Astrocyte (in vitro differentiated cells and primary cell): ENCODE results near the gene SIGLEC11. TPM values are rescaled to one million over a fixed set of nuclear protein-coding genes. Genes with fewer than 3 reads are reported as not detected.

Source experiments
- DNase-seq: peaks from one replicate; pipeline ENCODE4 v3.0.0-alpha.2; 2010; ENCODE audit warnings: low read depth
- FAIRE-seq: peaks from 2 replicates; lab custom pipeline; 2011; peaks lifted over from hg19 to GRCh38; lab: Jason Lieb, UNC
- H2AFZ ChIP-seq: 2 replicates; pipeline ENCODE4 v1.6.0; 2012; ENCODE audit warnings: low read depth, low read length, inconsistent platforms
- H3K27ac ChIP-seq: 2 replicates; pipeline ENCODE4 v1.5.1; 2011; ENCODE audit warnings: low read depth, low read length, inconsistent platforms
- H3K27me3 ChIP-seq: 2 replicates; pipeline ENCODE4 v1.6.0; 2011; ENCODE audit warnings: low read length, inconsistent platforms; ENCODE audit not compliant: insufficient read depth
- H3K36me3 ChIP-seq: 2 replicates; pipeline ENCODE4 v1.5.1; 2011; ENCODE audit warnings: low read length, inconsistent platforms; ENCODE audit not compliant: insufficient read depth
- H3K4me1 ChIP-seq: 2 replicates; pipeline ENCODE4 v1.5.1; 2011; ENCODE audit warnings: low read length, inconsistent platforms; ENCODE audit not compliant: insufficient read depth
- H3K4me2 ChIP-seq: 2 replicates; pipeline ENCODE4 v1.6.0; 2012; ENCODE audit warnings: low read length, inconsistent platforms
- H3K4me3 ChIP-seq: 2 replicates; pipeline ENCODE4 v1.5.1; 2011; ENCODE audit warnings: low read depth, mild to moderate bottlenecking, low read length, inconsistent platforms; ENCODE audit not compliant: insufficient read depth
- H3K79me2 ChIP-seq: 2 replicates; pipeline ENCODE4 v1.6.0; 2012; ENCODE audit warnings: mild to moderate bottlenecking, low read length, inconsistent platforms; ENCODE audit not compliant: insufficient read depth
- H3K9ac ChIP-seq: 2 replicates; pipeline ENCODE4 v1.6.0; 2012; ENCODE audit warnings: mild to moderate bottlenecking, low read length, inconsistent platforms
- H3K9me3 ChIP-seq: 2 replicates; pipeline ENCODE4 v1.5.1; 2012; ENCODE audit warnings: low read depth, mild to moderate bottlenecking, low read length, inconsistent platforms; ENCODE audit not compliant: insufficient read depth
- H4K20me1 ChIP-seq: 2 replicates; pipeline ENCODE4 v1.6.0; 2012; ENCODE audit warnings: low read length, inconsistent platforms; ENCODE audit not compliant: insufficient read depth
- H3K27ac Mint-ChIP-seq: one replicate; pipeline ENCODE4 v1.8.0; 2021; ENCODE audit warnings: mild to moderate bottlenecking, mixed read lengths; ENCODE audit not compliant: unreplicated experiment
- H3K27me3 Mint-ChIP-seq: one replicate; pipeline ENCODE4 v1.8.0; 2021; ENCODE audit warnings: low read depth, mixed read lengths; ENCODE audit not compliant: unreplicated experiment
- H3K36me3 Mint-ChIP-seq: one replicate; pipeline ENCODE4 v1.8.0; 2021; ENCODE audit warnings: low read depth, mixed read lengths; ENCODE audit not compliant: unreplicated experiment
- H3K4me1 Mint-ChIP-seq: one replicate; pipeline ENCODE4 v1.8.0; 2021; ENCODE audit warnings: low read depth, mixed read lengths; ENCODE audit not compliant: unreplicated experiment
- H3K4me3 Mint-ChIP-seq: one replicate; pipeline ENCODE4 v1.8.0; 2021; ENCODE audit warnings: mild to moderate bottlenecking, moderate library complexity, mixed read lengths; ENCODE audit not compliant: unreplicated experiment
- H3K9me3 Mint-ChIP-seq: one replicate; pipeline ENCODE4 v1.8.0; 2021; ENCODE audit warnings: mild to moderate bottlenecking, mixed read lengths; ENCODE audit not compliant: unreplicated experiment
- CTCF ChIP-seq: IDR thresholded peaks from 2 replicates; pipeline ENCODE4 v1.5.1; 2011; ENCODE audit warnings: low read depth, mild to moderate bottlenecking, inconsistent platforms, low read length, moderate library complexity; ENCODE audit not compliant: insufficient read depth
- EZH2 ChIP-seq: IDR thresholded peaks from 2 replicates; pipeline ENCODE4 v1.6.1; 2012; ENCODE audit warnings: mild to moderate bottlenecking, low read length, inconsistent platforms; ENCODE audit not compliant: insufficient read depth
- total RNA-seq: library from RNA; stranded (reverse); gene quantifications from 2 replicates; pipeline ENCODE4 v1.2.1, GENCODE V29; 2021

The SIGLEC11 gene
- total RNA-seq, 1 donor from 2014 or later = not detected

- no peak overlapping the region for H3K27ac ChIP-seq
- no peak overlapping the region for H3K4me3 ChIP-seq
- no peak overlapping the region for H2AFZ ChIP-seq
- Mint-ChIP-seq H3K36me3 (peaks cover 23% of the 10 kb centered on the region), H3K27me3 (no peaks in the 10 kb centered on the region), H3K4me3 (no peak overlapping the region), H3K9me3 (peaks cover 2% of the 10 kb centered on the region), H3K4me1 (peaks cover 3% of the 10 kb centered on the region), H3K27ac (no peak overlapping the region)
- no peak for FAIRE-seq
- DNase-seq = no peak
- H4K20me1 ChIP-seq = peaks cover 3% of the 10 kb centered on the region
- no peaks in the 10 kb centered on the region for H3K27me3 ChIP-seq
- H3K4me1 ChIP-seq = peaks cover 4% of the 10 kb centered on the region
- no peak for TF ChIP-seq CTCF
- TF ChIP-seq EZH2 = no peak
- H3K9ac ChIP-seq = no peak overlapping the region
- H3K79me2 ChIP-seq = peaks cover 14% of the 10 kb centered on the region
- H3K4me2 ChIP-seq = no peak overlapping the region
- H3K36me3 ChIP-seq = no peaks in the 10 kb centered on the region
- H3K9me3 ChIP-seq = no peaks in the 10 kb centered on the region
Measured at GRCh38 chr19:49932731-49933131, 28.2 kb downstream of the SIGLEC11 start.

DNA sequence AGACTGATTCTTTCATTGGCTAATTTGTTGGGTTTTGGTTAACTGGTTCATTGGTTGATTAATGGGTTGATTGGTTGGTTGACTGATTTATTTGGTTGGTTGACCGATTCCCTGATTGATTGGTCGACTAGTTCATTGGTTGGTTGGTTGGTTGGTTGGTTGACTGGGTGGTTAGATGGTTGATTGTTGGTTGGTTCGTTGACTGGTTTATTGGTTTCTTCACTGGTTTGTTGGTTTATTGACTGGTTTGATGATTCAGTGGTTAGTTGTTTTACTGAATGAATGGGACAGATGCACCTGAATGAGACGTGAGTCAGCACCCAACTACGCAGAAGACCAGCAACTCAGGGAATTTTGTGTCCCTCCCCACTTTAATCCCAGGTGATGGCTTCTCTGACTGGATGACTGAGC is 28.9 kb downstream of the SIGLEC11 start:
- Histone ChIP-seq H3K9ac (no peak overlapping the region), H3K36me3 (no peaks in the 10 kb centered on the region), H3K27me3 (no peaks in the 10 kb centered on the region), H3K4me1 (peaks cover 6% of the 10 kb centered on the region), H2AFZ (no peak overlapping the region), H3K4me3 (no peak overlapping the region), H3K79me2 (peaks cover 21% of the 10 kb centered on the region), H3K4me2 (no peak overlapping the region), H3K27ac (no peak overlapping the region), H3K9me3 (no peaks in the 10 kb centered on the region), H4K20me1 (peaks cover 10% of the 10 kb centered on the region)
- TF ChIP-seq CTCF (no peak), EZH2 (no peak)
- Mint-ChIP-seq H3K27me3 (no peaks in the 10 kb centered on the region), H3K4me3 (no peak overlapping the region), H3K27ac (no peak overlapping the region), H3K4me1 (peaks cover 5% of the 10 kb centered on the region), H3K36me3 (peaks cover 23% of the 10 kb centered on the region), H3K9me3 (peaks cover 2% of the 10 kb centered on the region)
- FAIRE-seq (no peak), DNase-seq (no peak)

- no peak overlapping the region for H2AFZ ChIP-seq
- H3K27me3 ChIP-seq = no peaks in the 10 kb centered on the region
- peaks cover 27% of the 10 kb centered on the region for H3K79me2 ChIP-seq
- peaks cover 16% of the 10 kb centered on the region for H4K20me1 ChIP-seq
- H3K4me3 Mint-ChIP-seq = no peak overlapping the region
- no peak overlapping the region for H3K4me2 ChIP-seq
- H3K9me3 ChIP-seq = no peaks in the 10 kb centered on the region
- FAIRE-seq (no peak), DNase-seq (no peak)
- peaks cover 2% of the 10 kb centered on the region for H3K9me3 Mint-ChIP-seq
- peaks cover 5% of the 10 kb centered on the region for H3K4me1 Mint-ChIP-seq
- H3K9ac ChIP-seq = no peak overlapping the region
- no peak overlapping the region for H3K27ac Mint-ChIP-seq
- H3K36me3 ChIP-seq = peaks cover 4% of the 10 kb centered on the region
- TF ChIP-seq CTCF (no peak), EZH2 (no peak)
- peaks cover 6% of the 10 kb centered on the region for H3K4me1 ChIP-seq
- no peaks in the 10 kb centered on the region for H3K27me3 Mint-ChIP-seq
- no peak overlapping the region for H3K27ac ChIP-seq
- no peak overlapping the region for H3K4me3 ChIP-seq
- H3K36me3 Mint-ChIP-seq = peaks cover 23% of the 10 kb centered on the region
Measured at GRCh38 chr19:49931293-49932040, 29.5 kb downstream of the SIGLEC11 start.
